Spleen (tissue), 7 donors: ENCODE measurements around the gene NCF4.

Experiments used
- CTCF ChIP-seq, 11 experiments: fragments of 200-600 bp in 7 of 11; fragments of 450-650 bp in 4 of 11; sonication (generic) in 4 of 11; IDR thresholded peaks in 8 of 11; conservative IDR thresholded peaks in 3 of 11; 1 replicate in 7 of 11; 2 replicates in 4 of 11; pipeline versions ENCODE4 v1.4.0 to v1.8.0; 2016 to 2021; ENCODE audit warnings: antibody characterized with exemption in 11 of 11, inconsistent platforms in 4 of 11, mild to moderate bottlenecking in 1 of 11
- POLR2A ChIP-seq, 3 donors: fragments of 450-650 bp; IDR thresholded peaks; one replicate each; pipeline ENCODE4 v1.5.1; 2017; ENCODE audit warnings: antibody characterized with exemption in 3 of 3, mild to moderate bottlenecking in 1 of 3
- donor health status: DM: no; HTN: no; CAD: no; lungs with moderate emphysema.
- donor health status: DM: no; HTN: no; CAD: no.
- donor health status: DM: no; HTN: no; CAD: no.

GRCh38 chr22:36814801-36815200 lies 46.0 kb upstream of the NCF4 start:
- TF ChIP-seq CTCF (IDR thresholded peaks at IDR 0.05 in 8 of 11, conservative IDR thresholded peaks at IDR 0.05 in 3 of 11), result no peak
- TF ChIP-seq POLR2A (IDR thresholded peaks at IDR 0.05), result no peak
